Stimulated activated naive CD8-positive, alpha-beta T cell treated with anti-CD3 and anti-CD28 coated beads, Interleukin-15, amount 100 ng/mL, for 72 hours (primary cell): ENCODE data around the gene HCFC1.

Source experiments
- ATAC-seq: fragments of 150-1000 bp; cut with Tn5 transposase; 2 replicates; pipeline ENCODE4 v1.10.0; 2021; ENCODE audit warnings: mild to moderate bottlenecking, moderate library complexity
- DNase-seq, 2 donors: peaks; one replicate each; pipeline ENCODE4 v3.0.0; 2021 to 2022
- H3K27ac Mint-ChIP-seq, 2 donors: one replicate each; pipeline ENCODE4 v1.8.0; 2022; ENCODE audit warnings: mild to moderate bottlenecking in 2 of 2, mixed read lengths in 2 of 2, moderate library complexity in 2 of 2
- H3K27me3 Mint-ChIP-seq: one replicate; pipeline ENCODE4 v1.8.0; 2022; ENCODE audit warnings: mixed read lengths
- H3K4me1 Mint-ChIP-seq: one replicate; pipeline ENCODE4 v1.8.0; 2022; ENCODE audit warnings: mild to moderate bottlenecking, mixed read lengths
- H3K4me3 Mint-ChIP-seq, 2 donors: one replicate each; pipeline ENCODE4 v1.8.0; 2022; ENCODE audit warnings: mild to moderate bottlenecking in 2 of 2, mixed read lengths in 2 of 2, moderate library complexity in 1 of 2
- H3K9me3 Mint-ChIP-seq, 2 donors: one replicate each; pipeline ENCODE4 v1.8.0; 2022; ENCODE audit warnings: mixed read lengths in 2 of 2

HCFC1 gene

GRCh38 chrX:153921511-153922446 is 49.8 kb downstream of the HCFC1 start:
- Mint-ChIP-seq H3K27me3 (no peaks in the 10 kb centered on the region), H3K27ac (no peak overlapping the region), H3K9me3 (no peaks in the 10 kb centered on the region), H3K4me1 (peaks cover 44% of the 10 kb centered on the region), H3K4me3 (peak overlapping the region; percentile 89 to 95)
- ATAC-seq = no peak
- no peak for DNase-seq

GRCh38 chrX:153921070-153921469 is 50.5 kb downstream of the HCFC1 start:
- ATAC-seq (no peak), DNase-seq (no peak)
- Mint-ChIP-seq H3K4me1 (peaks cover 49% of the 10 kb centered on the region), H3K27ac (no peak overlapping the region), H3K9me3 (no peaks in the 10 kb centered on the region), H3K4me3 (peak overlapping the region in 1 of 2 donors; percentile 29), H3K27me3 (no peaks in the 10 kb centered on the region)

GRCh38 chrX:153920546-153920945 is 51.1 kb downstream of the HCFC1 start:
- no peak for DNase-seq
- peaks cover 52% of the 10 kb centered on the region for H3K4me1 Mint-ChIP-seq
- H3K4me3 Mint-ChIP-seq = no peak overlapping the region
- no peaks in the 10 kb centered on the region for H3K9me3 Mint-ChIP-seq
- H3K27ac Mint-ChIP-seq = no peak overlapping the region
- ATAC-seq = no peak
- H3K27me3 Mint-ChIP-seq = no peaks in the 10 kb centered on the region

- DNase-seq = no peak
- ATAC-seq = no peak
- H3K27ac Mint-ChIP-seq = no peak overlapping the region
- no peak overlapping the region for H3K4me3 Mint-ChIP-seq
- peaks cover 47% of the 10 kb centered on the region for H3K4me1 Mint-ChIP-seq
- no peaks in the 10 kb centered on the region for H3K27me3 Mint-ChIP-seq
- H3K9me3 Mint-ChIP-seq = no peaks in the 10 kb centered on the region
Measured at GRCh38 chrX:153919281-153919680, 52.3 kb downstream of the HCFC1 start.

GRCh38 chrX:153917869-153918268 is 53.7 kb downstream of the HCFC1 start:
- H3K4me3 Mint-ChIP-seq = no peak overlapping the region
- peak overlapping the region in 1 of 2 donors; percentile 19 for H3K27ac Mint-ChIP-seq
- H3K27me3 Mint-ChIP-seq = no peaks in the 10 kb centered on the region
- DNase-seq = no peak
- no peaks in the 10 kb centered on the region for H3K9me3 Mint-ChIP-seq
- H3K4me1 Mint-ChIP-seq = peaks cover 33% of the 10 kb centered on the region
- ATAC-seq = no peak

GRCh38 chrX:153913701-153914100 is 57.9 kb downstream of the HCFC1 start:
- ATAC-seq (no peak), DNase-seq (no peak)
- H3K4me1 Mint-ChIP-seq = peaks cover 20% of the 10 kb centered on the region
- no peak overlapping the region for H3K27ac Mint-ChIP-seq
- H3K4me3 Mint-ChIP-seq = no peak overlapping the region
- H3K27me3 Mint-ChIP-seq = no peaks in the 10 kb centered on the region
- H3K9me3 Mint-ChIP-seq = no peaks in the 10 kb centered on the region

- Mint-ChIP-seq H3K9me3 (no peaks in the 10 kb centered on the region), H3K27me3 (no peaks in the 10 kb centered on the region), H3K4me3 (no peak overlapping the region), H3K27ac (no peak overlapping the region), H3K4me1 (peaks cover 20% of the 10 kb centered on the region)
- DNase-seq (no peak), ATAC-seq (no peak)
Measured at GRCh38 chrX:153913211-153913610, 58.4 kb downstream of the HCFC1 start.

- no peaks in the 10 kb centered on the region for H3K9me3 Mint-ChIP-seq
- H3K27ac Mint-ChIP-seq = peak overlapping the region; percentile 55 to 64
- H3K27me3 Mint-ChIP-seq = no peaks in the 10 kb centered on the region
- ATAC-seq = no peak
- no peak for DNase-seq
- no peak overlapping the region for H3K4me3 Mint-ChIP-seq
- peaks cover 25% of the 10 kb centered on the region for H3K4me1 Mint-ChIP-seq
Measured at GRCh38 chrX:153911798-153912197, 59.8 kb downstream of the HCFC1 start.

- no peaks in the 10 kb centered on the region for H3K9me3 Mint-ChIP-seq
- H3K27ac Mint-ChIP-seq = no peak overlapping the region
- no peak for DNase-seq
- no peak for ATAC-seq
- no peaks in the 10 kb centered on the region for H3K27me3 Mint-ChIP-seq
- no peak overlapping the region for H3K4me3 Mint-ChIP-seq
- H3K4me1 Mint-ChIP-seq = peaks cover 31% of the 10 kb centered on the region
Measured at GRCh38 chrX:153910446-153910845, 61.2 kb downstream of the HCFC1 start.

GRCh38 chrX:153909980-153910360 is 61.6 kb downstream of the HCFC1 start:
- ATAC-seq (no peak), DNase-seq (no peak)
- Mint-ChIP-seq H3K4me3 (no peak overlapping the region), H3K27ac (peak overlapping the region in 1 of 2 donors; percentile 19), H3K4me1 (peaks cover 36% of the 10 kb centered on the region), H3K9me3 (no peaks in the 10 kb centered on the region), H3K27me3 (no peaks in the 10 kb centered on the region)

- peaks cover 40% of the 10 kb centered on the region for H3K4me1 Mint-ChIP-seq
- no peak overlapping the region for H3K4me3 Mint-ChIP-seq
- no peak for ATAC-seq
- no peaks in the 10 kb centered on the region for H3K27me3 Mint-ChIP-seq
- DNase-seq = no peak
- H3K9me3 Mint-ChIP-seq = no peaks in the 10 kb centered on the region
- H3K27ac Mint-ChIP-seq = no peak overlapping the region
Measured at GRCh38 chrX:153909024-153909979, 62.3 kb downstream of the HCFC1 start.

GRCh38 chrX:153908219-153908860 is 63.3 kb downstream of the HCFC1 start:
- no peaks in the 10 kb centered on the region for H3K27me3 Mint-ChIP-seq
- peaks cover 50% of the 10 kb centered on the region for H3K4me1 Mint-ChIP-seq
- DNase-seq = no peak
- ATAC-seq = no peak
- H3K4me3 Mint-ChIP-seq = no peak overlapping the region
- no peaks in the 10 kb centered on the region for H3K9me3 Mint-ChIP-seq
- H3K27ac Mint-ChIP-seq = no peak overlapping the region

- DNase-seq = no peak
- no peaks in the 10 kb centered on the region for H3K27me3 Mint-ChIP-seq
- ATAC-seq = no peak
- H3K4me3 Mint-ChIP-seq = no peak overlapping the region
- no peaks in the 10 kb centered on the region for H3K9me3 Mint-ChIP-seq
- no peak overlapping the region for H3K27ac Mint-ChIP-seq
- peaks cover 56% of the 10 kb centered on the region for H3K4me1 Mint-ChIP-seq
Measured at GRCh38 chrX:153907456-153907855, 64.2 kb downstream of the HCFC1 start.

- H3K27ac Mint-ChIP-seq = peak overlapping the region in 1 of 2 donors; percentile 97
- H3K9me3 Mint-ChIP-seq = no peaks in the 10 kb centered on the region
- no peak for DNase-seq
- H3K4me3 Mint-ChIP-seq = no peak overlapping the region
- H3K27me3 Mint-ChIP-seq = no peaks in the 10 kb centered on the region
- H3K4me1 Mint-ChIP-seq = peaks cover 58% of the 10 kb centered on the region
- ATAC-seq = peak; percentile 49
Measured at GRCh38 chrX:153906126-153906917, 65.3 kb downstream of the HCFC1 start.
